DND-41 (cell line): Measurements from ENCODE around the gene UHRF2.
"Not testable (repeated sequence)": the region's sequence is repeated elsewhere in the genome, so short reads cannot be mapped to it uniquely, and the experiment has no call there.

ENCODE experiments used
- ATAC-seq: fragments of 200-7000 bp; cut with Tn5 transposase; 3 replicates; pipeline ENCODE4 v1.9.1; 2021; ENCODE audit warnings: low read depth; ENCODE audit not compliant: insufficient read depth
- DNase-seq: peaks from one replicate; pipeline ENCODE4 v3.0.0-alpha.2; 2020
- H2AFZ ChIP-seq: 2 replicates; pipeline ENCODE4 v1.6.0; 2012; ENCODE audit warnings: low read depth, low read length
- H3K27ac ChIP-seq: 2 replicates; pipeline ENCODE4 v1.5.1; 2012; ENCODE audit warnings: low read length, inconsistent platforms
- H3K27me3 ChIP-seq: fragments of 200-600 bp; sonication (generic); 2 replicates; pipeline ENCODE4 v1.6.0; 2012; ENCODE audit warnings: low read length, mild to moderate bottlenecking, inconsistent platforms; ENCODE audit not compliant: insufficient read depth, poor library complexity
- H3K36me3 ChIP-seq: 2 replicates; pipeline ENCODE4 v1.5.1; 2012; ENCODE audit warnings: low read length, inconsistent platforms; ENCODE audit not compliant: insufficient read depth
- H3K4me1 ChIP-seq: 2 replicates; pipeline ENCODE4 v1.5.1; 2012; ENCODE audit warnings: mild to moderate bottlenecking, low read length; ENCODE audit not compliant: insufficient read depth
- H3K4me2 ChIP-seq: 2 replicates; pipeline ENCODE4 v1.6.0; 2012; ENCODE audit warnings: mild to moderate bottlenecking, moderate library complexity, low read length, inconsistent platforms; ENCODE audit not compliant: insufficient read depth
- H3K4me3 ChIP-seq, 2 experiments: fragments of 200-600 bp in 1 of 2; shearing (Covaris generic) in 1 of 2; 2 replicates each; pipeline ENCODE4 v1.5.1; 2012 to 2016; ENCODE audit warnings: inconsistent platforms in 2 of 2, low read length in 2 of 2, mild to moderate bottlenecking in 2 of 2, low read depth in 1 of 2, moderate library complexity in 1 of 2
- H3K79me2 ChIP-seq: 2 replicates; pipeline ENCODE4 v1.6.0; 2012; ENCODE audit warnings: low read length, inconsistent platforms; ENCODE audit not compliant: insufficient read depth
- H3K9ac ChIP-seq: 2 replicates; pipeline ENCODE4 v1.6.0; 2012; ENCODE audit warnings: low read depth, mild to moderate bottlenecking, inconsistent platforms, low read length, moderate library complexity
- H3K9me3 ChIP-seq: 2 replicates; pipeline ENCODE4 v1.5.1; 2012; ENCODE audit warnings: low read length, moderate library complexity, mild to moderate bottlenecking, inconsistent platforms; ENCODE audit not compliant: insufficient read depth, severe bottlenecking
- H4K20me1 ChIP-seq: 2 replicates; pipeline ENCODE4 v1.6.0; 2012; ENCODE audit warnings: low read length; ENCODE audit not compliant: insufficient read depth
- EZH2 ChIP-seq: IDR thresholded peaks from 3 replicates; pipeline ENCODE4 v1.6.1; 2012; ENCODE audit warnings: borderline replicate concordance, low read depth, mild to moderate bottlenecking, moderate library complexity, low read length, inconsistent platforms; ENCODE audit not compliant: severe bottlenecking
- TF ChIP-seq, protein P1 (sequence below): IDR thresholded peaks from 2 replicates; pipeline ENCODE4 v1.5.1; 2012; ENCODE audit warnings: borderline replicate concordance, low read length, moderate library complexity, mild to moderate bottlenecking; ENCODE audit not compliant: poor library complexity, severe bottlenecking; ENCODE audit errors: extremely low read depth

Gene UHRF2

DNA sequence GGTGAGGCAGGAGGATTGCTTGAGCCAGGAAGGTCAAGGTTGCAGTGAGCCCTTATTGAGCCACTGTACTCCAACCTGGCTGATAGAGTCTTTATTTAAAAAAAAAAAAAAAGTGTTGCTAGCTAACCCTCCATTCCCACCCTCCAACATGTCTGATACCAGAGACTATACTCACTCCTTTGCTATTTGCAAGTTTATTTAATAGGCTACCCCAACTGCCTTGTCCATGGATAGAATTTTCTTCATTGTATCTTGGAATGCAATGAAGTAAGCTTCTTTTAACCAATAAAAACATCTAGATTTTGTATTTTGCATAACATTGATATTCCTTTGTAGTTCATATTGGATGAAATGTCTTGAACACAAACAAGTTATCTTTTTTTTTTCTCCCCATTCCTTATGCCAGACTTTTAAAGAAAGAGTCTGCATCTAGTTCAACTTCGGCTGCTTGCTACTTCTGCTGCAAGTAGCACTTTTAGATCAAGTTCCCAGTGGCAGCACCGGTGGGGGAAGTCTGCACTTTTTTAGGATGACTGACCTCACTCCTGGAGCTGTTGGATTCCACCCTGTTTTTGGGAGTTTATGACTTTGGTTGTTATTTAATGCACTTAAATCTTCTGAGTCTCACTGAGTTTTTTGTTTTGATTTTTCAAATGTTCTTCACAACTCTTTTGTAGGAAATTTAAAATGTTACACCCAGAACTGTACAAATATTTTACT lies 112.5 kb downstream of the UHRF2 start:
- ATAC-seq = no peak
- Histone ChIP-seq H3K4me1 (no peaks in the 10 kb centered on the region), H3K27ac (no peak overlapping the region), H3K79me2 (no peaks in the 10 kb centered on the region), H4K20me1 (no peaks in the 10 kb centered on the region), H3K9ac (no peak overlapping the region), H3K4me2 (no peak overlapping the region), H3K9me3 (no peaks in the 10 kb centered on the region), H2AFZ (no peak overlapping the region), H3K27me3 (no peaks in the 10 kb centered on the region), H3K36me3 (no peaks in the 10 kb centered on the region), H3K4me3 (no peak overlapping the region)
- TF ChIP-seq, protein P1, sequence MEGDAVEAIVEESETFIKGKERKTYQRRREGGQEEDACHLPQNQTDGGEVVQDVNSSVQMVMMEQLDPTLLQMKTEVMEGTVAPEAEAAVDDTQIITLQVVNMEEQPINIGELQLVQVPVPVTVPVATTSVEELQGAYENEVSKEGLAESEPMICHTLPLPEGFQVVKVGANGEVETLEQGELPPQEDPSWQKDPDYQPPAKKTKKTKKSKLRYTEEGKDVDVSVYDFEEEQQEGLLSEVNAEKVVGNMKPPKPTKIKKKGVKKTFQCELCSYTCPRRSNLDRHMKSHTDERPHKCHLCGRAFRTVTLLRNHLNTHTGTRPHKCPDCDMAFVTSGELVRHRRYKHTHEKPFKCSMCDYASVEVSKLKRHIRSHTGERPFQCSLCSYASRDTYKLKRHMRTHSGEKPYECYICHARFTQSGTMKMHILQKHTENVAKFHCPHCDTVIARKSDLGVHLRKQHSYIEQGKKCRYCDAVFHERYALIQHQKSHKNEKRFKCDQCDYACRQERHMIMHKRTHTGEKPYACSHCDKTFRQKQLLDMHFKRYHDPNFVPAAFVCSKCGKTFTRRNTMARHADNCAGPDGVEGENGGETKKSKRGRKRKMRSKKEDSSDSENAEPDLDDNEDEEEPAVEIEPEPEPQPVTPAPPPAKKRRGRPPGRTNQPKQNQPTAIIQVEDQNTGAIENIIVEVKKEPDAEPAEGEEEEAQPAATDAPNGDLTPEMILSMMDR = no peak
- TF ChIP-seq EZH2 = no peak
- no peak for DNase-seq

DNA sequence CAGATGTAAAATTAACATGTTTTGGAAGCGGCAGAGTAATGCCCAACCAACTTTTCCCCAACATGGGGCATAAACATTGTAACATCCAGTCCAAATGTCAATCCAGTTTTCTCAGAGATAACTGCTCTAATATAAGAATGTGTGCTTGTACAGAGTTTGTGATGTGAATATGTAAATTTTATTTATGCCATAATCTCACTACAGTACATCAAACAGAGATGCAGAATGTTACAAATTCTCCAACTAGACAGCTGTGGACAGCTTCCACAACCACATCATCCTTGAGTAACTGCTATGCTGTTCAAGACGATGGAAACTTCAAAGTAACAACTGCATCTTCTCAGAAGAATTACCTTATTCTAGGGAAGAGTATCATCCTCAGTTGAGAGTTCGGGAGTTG lies 122.6 kb downstream of the UHRF2 start:
- H3K9ac ChIP-seq = no peak overlapping the region
- no peak for TF ChIP-seq EZH2
- TF ChIP-seq, protein P1 = no peak
- no peak overlapping the region for H3K4me2 ChIP-seq
- ATAC-seq (no peak), DNase-seq (no peak)
- H3K4me1 ChIP-seq = no peaks in the 10 kb centered on the region
- no peaks in the 10 kb centered on the region for H3K27me3 ChIP-seq
- no peak overlapping the region for H3K27ac ChIP-seq
- H3K9me3 ChIP-seq = no peaks in the 10 kb centered on the region
- no peaks in the 10 kb centered on the region for H4K20me1 ChIP-seq
- H3K79me2 ChIP-seq = no peaks in the 10 kb centered on the region
- no peak overlapping the region for H3K4me3 ChIP-seq
- H3K36me3 ChIP-seq = no peaks in the 10 kb centered on the region
- H2AFZ ChIP-seq = no peak overlapping the region

DNA sequence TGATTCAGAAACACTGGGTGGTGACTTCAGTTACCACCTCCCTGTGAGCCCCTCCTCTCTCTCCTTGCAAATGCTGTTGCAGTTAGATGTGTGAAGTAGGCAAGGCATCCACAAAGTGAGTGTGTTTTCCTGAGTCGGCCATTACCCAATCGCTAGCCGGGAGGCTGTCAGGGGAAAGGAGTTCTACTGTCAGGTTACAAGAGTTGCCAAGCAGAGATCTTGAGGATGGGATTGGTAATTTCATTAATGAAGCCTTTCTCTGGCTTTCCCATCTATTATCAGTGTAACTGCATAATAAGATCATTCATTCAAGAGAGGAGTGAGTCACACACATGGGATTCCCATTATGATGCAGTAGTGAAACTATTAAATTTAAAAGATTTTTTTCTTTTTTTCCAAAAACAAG lies 125.7 kb downstream of the UHRF2 start:
- Histone ChIP-seq H4K20me1 (no peaks in the 10 kb centered on the region), H3K27me3 (no peaks in the 10 kb centered on the region), H3K9me3 (no peaks in the 10 kb centered on the region), H3K9ac (no peak overlapping the region), H3K4me1 (no peaks in the 10 kb centered on the region), H3K4me3 (no peak overlapping the region), H3K79me2 (no peaks in the 10 kb centered on the region), H3K4me2 (no peak overlapping the region), H3K36me3 (no peaks in the 10 kb centered on the region), H2AFZ (no peak overlapping the region), H3K27ac (no peak overlapping the region)
- DNase-seq (no peak), ATAC-seq (no peak)
- TF ChIP-seq, protein P1 = no peak
- TF ChIP-seq EZH2 = no peak

DNA sequence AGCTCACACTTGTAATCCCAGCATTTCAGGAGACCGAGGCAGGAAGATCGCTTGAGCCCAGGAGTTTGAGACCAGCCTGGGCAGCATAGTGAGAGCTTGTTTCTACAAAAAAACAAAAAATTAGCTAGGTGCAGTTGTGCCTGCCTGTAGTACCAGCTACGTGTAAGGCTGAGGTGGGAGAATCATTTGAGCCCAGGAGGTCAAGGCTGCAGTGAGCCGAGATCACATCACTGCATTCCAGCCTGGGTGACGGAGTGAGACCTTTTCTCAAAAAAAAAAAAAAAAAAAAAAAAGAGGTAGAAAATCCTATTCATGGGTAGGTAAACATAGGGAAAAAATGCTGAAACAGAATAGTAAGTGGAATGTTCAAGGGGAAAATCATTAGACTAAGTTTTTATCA lies 129.6 kb downstream of the UHRF2 start:
- not testable (repeated sequence) for H3K4me3 ChIP-seq, H4K20me1 ChIP-seq, H2AFZ ChIP-seq, H3K27ac ChIP-seq, H3K9me3 ChIP-seq, H3K36me3 ChIP-seq, H3K79me2 ChIP-seq, H3K4me1 ChIP-seq, H3K27me3 ChIP-seq, ATAC-seq, H3K9ac ChIP-seq, H3K4me2 ChIP-seq, DNase-seq
